GM19099 (cell line): ENCODE measurements around the gene PTPRM.

Experiments used
- POLR2A ChIP-seq: IDR thresholded peaks from 3 replicates; pipeline ENCODE4 v1.6.1; 2011; ENCODE audit warnings: low read depth; ENCODE audit not compliant: insufficient read length; ENCODE audit errors: extremely low read depth

PTPRM gene

DNA sequence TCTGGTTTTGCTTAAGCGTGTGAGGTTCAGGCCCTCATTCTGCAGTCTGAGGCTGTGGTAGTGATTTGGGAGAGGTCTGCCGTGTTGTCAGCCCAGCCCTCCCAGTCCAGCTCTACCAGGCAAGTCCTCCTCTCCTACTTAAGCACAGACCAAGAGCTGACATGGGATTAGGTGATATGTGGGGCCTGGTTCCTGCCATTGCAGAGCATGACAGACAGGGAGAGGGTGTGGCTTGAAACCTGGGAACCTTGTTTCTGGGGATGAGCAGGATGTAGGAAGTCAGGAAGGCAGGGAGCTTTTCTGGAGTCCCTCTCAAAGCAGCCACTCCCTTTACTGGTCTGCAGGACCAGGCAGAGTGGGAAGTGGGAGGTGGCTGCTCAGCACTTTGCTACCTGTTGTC lies 38.6 kb downstream of the PTPRM start:
- TF ChIP-seq POLR2A, result no peak

DNA sequence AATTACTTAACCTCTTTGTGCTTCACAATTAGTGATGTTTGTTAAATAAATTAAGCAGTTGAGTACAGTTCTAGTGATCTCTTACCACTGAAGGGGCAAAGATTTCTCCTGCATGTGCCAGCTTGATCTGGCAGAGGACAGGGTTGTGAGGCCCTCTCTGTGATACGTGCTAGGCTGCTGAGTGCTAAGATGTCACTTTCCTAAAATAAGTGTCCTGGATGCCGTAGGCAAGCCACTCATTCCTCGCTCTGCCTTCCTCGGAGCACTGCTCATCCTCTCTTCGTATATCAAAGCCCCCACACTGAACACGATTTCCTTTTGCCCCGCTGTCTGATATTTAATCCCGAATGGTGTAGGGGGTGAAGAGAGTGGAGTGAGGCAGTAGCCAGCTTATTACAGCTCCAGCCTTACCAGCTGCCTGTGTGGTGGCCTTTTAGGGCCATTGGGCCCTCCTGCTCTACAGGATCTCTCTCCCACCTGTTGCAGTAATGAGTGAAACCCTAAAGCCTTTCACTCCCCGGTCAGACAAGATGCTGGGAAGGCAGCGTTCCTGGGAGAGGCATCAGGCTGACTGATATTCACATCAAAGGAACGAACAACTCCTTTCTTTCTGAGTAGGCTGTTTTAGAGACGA lies 40.5 kb downstream of the PTPRM start:
- no peak for TF ChIP-seq POLR2A

DNA sequence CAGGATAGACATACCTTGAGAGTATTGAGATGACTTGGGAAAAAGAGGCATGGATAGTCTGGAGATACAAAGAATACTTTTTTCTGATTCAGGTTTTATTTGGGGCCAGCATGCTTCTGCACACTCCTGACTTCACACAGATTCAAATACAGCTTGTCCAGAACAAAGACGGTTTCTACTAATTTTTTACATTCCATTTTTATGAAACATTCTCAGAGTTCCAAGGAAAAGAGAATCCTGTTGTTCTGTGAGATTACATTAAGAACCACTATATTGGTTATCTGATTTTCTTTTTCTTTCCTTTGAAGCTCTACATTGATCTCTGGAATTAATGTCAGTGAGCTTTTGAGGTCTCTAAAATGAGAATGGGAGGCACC lies 41.0 kb downstream of the PTPRM start:
- no peak for TF ChIP-seq POLR2A

DNA sequence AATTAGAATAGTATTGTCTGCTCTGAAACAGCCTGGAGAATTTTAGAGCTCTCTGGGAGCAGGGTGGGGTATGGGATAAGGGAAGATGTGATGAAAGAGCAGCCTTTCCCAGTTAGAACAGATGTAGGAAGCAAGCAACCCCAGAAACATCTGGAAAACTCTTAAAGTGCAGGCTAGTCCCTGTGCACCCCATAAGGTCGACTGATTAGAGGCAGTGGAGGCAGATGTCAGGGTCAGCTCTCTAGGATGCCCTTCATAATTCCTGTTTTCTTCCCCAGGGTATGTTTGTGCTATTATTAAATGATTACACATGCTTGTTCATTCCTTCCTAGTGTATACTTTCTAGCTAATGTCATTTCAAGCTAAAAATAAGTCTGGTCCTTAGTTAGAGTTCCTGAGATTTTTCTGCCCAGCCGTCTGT lies 41.7 kb downstream of the PTPRM start:
- no peak for TF ChIP-seq POLR2A

DNA sequence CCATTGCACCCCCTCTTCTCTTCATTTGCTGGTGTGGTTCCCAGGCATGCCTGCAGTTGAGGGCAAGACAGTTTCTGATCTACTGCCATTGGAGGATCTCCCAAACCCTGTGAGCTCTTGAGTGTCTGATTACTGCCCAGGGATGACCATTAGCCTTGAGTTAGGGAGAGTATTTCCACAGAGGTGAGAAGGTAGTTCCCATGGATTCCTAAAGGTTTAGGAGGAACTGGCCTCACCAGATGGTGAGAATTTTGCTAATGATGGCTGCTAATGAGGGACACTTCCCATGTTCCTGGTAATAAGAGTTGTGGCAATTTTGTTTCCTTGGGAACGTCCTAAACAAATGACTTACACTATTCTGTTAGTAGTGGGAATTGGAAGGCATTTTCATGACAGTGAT lies 42.5 kb downstream of the PTPRM start:
- TF ChIP-seq POLR2A, result no peak

DNA sequence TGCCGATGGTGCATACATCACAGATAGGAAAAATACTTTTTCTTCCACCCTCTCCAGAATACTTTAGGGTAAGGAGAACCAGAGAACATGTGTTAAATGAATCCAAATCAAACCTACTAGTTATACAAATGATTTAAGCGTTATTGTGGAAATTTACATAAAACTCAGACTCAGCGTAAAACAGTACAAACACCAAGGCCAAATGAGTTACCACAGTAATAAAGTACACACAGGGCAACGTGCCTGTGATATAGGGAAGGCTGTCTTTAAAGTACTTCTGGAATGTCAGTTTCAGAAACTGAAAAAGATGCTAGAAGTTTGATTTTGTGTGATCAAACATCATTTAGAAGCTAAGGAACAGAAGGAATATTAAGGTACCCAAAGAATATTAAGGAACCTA lies 46.9 kb downstream of the PTPRM start:
- no peak for TF ChIP-seq POLR2A

DNA sequence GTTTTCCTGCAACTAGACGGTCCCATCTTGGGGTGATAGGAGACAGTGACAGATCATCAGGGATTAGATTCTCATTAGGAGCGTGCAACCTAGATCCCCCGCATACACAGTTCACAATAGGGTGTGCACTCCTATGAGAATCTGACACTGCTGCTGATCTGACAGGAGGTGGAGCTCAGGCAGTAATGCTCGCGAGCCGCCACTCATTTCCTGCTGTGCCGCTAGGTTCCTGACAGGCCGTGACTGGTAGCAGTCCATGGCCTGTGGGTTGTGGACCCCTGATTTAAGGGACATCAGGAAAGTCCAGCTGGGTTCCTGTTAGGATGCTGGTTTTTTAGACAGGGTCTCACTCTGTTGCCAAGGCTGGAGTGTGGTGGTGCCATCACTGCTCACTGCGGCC lies 48.7 kb downstream of the PTPRM start:
- no peak for TF ChIP-seq POLR2A

DNA sequence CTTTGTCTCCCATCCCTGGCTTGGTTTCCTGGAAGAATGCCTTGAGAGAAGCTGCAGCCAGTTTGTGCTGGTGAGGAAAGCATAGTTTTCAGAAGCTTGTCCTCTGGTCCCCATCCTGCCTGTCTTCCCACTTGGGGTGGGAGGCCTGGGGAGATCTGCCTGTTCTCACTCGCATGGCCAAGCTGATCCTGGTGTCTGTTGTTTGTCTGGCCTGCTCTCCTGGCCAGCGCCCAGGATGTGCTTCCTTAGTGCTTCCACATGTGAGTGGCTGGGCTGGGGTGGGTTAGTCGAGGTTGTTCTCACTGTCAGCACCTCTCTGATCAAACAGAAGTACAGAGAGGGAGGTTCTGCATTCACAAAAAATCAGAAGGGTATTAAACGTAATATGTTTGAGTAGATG lies 49.5 kb downstream of the PTPRM start:
- TF ChIP-seq POLR2A, result no peak

DNA sequence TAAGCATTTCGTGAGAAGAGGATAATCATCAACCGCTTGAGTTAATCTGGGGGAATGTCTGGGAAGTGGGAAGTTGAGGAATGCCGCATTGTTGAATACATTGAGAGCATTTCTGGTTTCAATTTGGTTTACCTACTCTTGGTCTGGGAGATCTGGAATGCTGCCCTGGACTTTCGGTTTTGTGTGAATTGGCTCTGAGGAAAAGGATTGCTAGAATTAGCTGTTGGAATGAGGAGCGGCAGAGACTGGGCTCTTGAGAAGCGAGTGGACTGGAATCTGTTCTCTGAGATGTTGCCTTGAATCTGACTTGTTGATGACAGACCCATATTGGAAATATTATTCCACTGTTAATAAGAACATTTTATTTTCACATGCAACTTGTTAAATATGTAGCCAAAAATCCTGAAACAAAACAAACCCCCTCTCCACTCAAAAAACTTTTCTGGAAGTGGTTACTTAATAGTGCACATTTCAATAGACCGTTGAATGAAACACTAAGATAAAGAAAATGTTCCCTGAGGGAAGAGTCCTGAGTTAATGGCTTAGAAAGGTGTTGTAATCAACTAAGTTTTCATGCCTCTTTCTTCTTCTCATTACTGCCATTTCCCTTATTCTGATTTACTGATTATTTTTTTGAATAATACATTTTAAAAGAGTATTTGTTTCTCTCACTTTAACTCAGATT lies 50.8 kb downstream of the PTPRM start:
- TF ChIP-seq POLR2A, result no peak

DNA sequence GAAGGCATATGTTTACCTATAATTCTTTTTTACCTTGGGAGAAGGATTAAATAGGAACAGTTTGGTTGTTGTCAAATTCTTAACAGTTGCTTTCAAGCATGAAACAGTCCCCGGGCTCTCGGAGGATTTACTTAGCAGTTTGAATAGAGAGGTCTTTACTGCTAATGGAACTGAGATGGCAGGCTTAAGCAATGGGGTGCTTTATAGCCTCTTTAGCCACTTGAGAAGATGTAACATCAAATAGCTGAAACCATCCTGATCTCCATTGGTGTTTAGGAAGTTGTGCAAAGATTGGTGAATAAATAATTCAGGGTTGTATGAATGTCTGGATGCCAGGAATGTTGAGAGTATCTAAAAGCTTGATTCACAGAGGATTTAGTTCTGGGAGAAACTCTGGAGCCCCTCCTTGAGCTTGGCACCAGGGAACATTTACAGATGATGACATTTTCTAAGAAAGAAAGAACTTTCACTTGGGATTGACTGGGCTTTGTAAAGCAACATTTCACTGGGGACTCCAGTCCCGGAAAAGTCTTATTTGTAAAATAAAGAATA lies 51.9 kb downstream of the PTPRM start:
- no peak for TF ChIP-seq POLR2A

DNA sequence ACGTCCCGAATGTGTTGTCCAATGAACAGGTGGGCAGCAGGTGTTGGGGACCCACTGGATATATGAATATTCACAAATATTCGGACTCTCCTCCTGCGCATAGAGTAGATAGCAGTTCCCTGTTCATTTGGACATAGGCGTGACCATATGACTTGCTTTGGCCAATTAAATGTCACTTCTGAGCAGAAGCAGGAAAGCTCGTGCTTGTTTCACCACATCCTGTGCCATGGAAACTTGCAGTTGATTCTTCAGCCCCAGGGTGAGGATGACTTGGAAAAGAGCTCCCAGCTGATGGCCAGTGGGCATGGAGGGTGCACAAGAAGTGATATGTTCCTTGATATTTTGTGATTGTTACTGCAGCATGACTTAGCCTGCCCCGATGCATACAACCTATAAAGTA lies 52.6 kb downstream of the PTPRM start:
- TF ChIP-seq POLR2A, result no peak

DNA sequence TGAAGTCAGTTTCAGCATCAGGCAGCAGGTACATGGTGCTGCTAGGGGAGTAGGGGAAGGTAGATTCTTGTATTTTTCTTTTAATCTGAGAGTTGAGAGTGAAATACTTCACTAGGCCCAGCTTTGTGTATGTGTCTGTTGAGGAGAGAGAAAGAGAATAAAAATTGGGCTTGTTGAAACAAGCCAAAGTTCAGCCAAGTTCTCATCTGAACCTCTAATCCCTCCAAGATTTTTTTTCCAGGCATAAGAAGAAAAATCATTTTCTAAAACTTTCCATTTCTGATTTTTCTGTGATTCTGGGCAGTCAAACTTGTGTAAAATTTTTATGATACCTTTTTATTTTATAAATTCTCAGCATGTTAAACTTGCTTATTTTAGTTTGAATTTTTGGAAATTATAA lies 55.6 kb downstream of the PTPRM start:
- no peak for TF ChIP-seq POLR2A

DNA sequence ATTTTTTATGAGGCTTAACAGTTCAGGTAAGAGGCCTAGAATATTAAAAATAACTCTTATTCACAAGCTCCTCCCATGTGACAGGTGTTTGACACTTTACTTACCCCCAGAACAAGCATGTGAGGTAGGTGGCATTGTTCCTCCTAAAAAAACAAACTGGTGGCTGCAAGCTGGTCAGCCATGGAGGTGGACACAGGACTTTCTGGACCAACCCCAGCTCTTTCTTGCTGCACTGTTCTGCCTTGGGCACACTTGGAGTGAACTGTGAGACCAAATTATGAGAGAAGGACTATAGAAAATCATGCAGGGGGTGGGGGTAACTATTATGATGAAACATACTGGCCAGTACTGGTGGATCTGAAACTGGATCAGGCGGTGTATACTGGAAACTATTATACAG lies 56.6 kb downstream of the PTPRM start:
- no peak for TF ChIP-seq POLR2A

DNA sequence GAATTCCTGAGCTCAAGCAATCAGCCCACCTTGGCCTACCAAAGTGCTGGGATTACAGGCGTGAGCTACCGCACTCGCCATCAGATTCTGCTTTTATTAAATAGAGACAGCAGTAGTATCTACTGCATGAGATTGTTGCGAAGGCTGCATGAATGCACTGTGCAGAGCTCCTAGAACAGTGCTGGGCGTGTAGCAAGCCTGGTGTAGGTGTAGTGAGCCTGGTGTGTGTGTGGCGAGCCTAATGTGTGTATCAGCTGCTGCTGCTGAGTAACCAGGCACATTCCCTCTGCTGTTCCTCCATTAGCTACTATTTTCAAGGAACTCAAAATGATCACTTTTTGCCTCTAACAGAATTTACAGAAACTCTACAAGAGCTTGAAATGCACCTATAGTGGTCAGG lies 57.6 kb downstream of the PTPRM start:
- TF ChIP-seq POLR2A, result no peak

DNA sequence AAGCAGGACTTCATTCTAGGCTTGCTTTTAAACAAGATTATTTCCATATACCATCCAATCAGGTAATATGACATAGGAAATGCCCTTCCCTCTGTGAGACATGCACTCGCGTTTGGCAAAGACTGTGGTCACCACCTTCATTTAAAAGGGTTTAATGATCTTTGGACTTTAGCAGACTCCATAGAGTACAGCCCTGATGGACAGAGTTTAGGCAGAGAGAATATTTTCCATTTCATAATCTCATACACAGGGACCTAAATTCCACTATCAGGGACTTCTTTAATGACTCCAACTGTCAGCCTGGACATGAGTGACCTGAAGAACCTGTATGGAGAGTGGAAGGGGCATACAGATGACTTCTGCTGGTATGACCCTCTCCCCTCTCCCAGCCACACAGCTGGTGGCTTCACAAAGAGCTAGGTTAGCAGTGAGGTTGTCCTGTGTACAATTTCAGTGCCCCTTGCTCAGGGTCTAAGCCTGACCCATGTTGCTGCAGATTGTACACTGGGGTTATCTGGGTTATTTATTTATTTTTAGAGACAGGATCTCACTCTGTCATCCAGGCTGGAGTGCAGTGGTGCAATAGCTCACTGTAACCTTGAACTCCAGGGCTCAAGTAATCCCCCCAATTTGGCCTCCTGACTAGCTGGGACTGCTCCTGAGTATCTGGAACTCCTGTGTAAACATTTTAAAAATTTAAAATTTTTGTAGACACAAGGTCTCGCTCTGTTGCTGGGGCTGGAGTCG lies 59.2 kb downstream of the PTPRM start:
- no peak for TF ChIP-seq POLR2A

DNA sequence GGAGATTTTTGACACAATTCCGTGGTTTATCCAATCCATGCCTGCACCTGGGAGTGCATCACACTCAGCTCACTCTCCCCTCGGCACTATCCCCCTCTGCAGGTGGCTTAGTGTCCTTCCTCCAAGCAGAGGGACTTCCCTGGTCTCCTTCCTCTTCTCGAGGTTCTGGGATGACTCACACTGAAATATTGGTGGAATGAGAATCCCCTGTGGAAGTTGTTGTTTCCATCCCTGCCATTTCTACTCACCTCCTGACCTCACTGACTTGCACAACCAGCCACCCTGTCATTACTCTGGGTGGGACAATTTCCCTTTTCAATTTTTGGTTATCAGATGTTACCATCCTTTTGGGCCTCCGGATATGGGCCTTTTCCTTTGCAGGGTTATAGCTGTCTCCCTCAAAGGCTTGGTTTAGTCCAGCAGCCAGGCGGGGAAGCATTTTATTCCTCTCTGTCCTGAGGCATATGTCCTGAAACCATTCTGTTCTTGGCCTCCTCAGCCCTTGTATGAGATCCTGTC lies 59.9 kb downstream of the PTPRM start:
- no peak for TF ChIP-seq POLR2A
